Upper lobe of left lung (tissue), 6 donors: ENCODE results near the gene TRAF3. TPM values are rescaled to one million over a fixed set of nuclear protein-coding genes. Genes with fewer than 3 reads are reported as not detected.

Experiments
- ATAC-seq, 2 donors: fragments of 200-7000 bp; cut with Tn5 transposase; one replicate each; pipeline ENCODE4 v1.9.1; 2022; ENCODE audit warnings: mild to moderate bottlenecking in 2 of 2, moderate library complexity in 2 of 2; ENCODE audit not compliant: low FRiP score in 2 of 2
- DNase-seq, 2 donors: peaks; one replicate each; pipeline ENCODE4 v3.0.0-alpha.2; 2019 to 2020
- H3K27ac ChIP-seq, 4 donors: fragments of 200-600 bp; sonication (generic); one replicate each; pipeline ENCODE4 v1.5.1; 2016 to 2019
- H3K27me3 ChIP-seq, 4 donors: fragments of 200-600 bp; sonication (generic); one replicate each; pipeline ENCODE4 v1.5.1; 2017 to 2019
- H3K36me3 ChIP-seq, 4 donors: fragments of 200-600 bp; sonication (generic); one replicate each; pipeline ENCODE4 v1.5.1; 2016 to 2019
- H3K4me1 ChIP-seq, 4 donors: fragments of 200-600 bp; sonication (generic); one replicate each; pipeline ENCODE4 v1.5.1; 2018 to 2019
- H3K4me3 ChIP-seq, 4 donors: fragments of 200-600 bp; sonication (generic); one replicate each; pipeline ENCODE4 v1.5.1; 2017 to 2019; ENCODE audit warnings: mild to moderate bottlenecking in 2 of 4, moderate library complexity in 1 of 4
- H3K9me3 ChIP-seq, 4 donors: fragments of 200-600 bp; sonication (generic); one replicate each; pipeline ENCODE4 v1.5.1; 2018 to 2019
- CTCF ChIP-seq, 6 experiments: fragments of 450-650 bp in 4 of 6; fragments of 200-600 bp in 2 of 6; sonication (generic) in 2 of 6; IDR thresholded peaks; one replicate each; pipeline ENCODE4 v1.5.1; 2016 to 2019; ENCODE audit warnings: antibody characterized with exemption in 6 of 6
- EP300 ChIP-seq, 4 donors: sonication (generic); formaldehyde crosslinking; IDR thresholded peaks; one replicate each; pipeline ENCODE4 v1.5.1; 2017; ENCODE audit warnings: antibody characterized with exemption in 4 of 4, control low read depth in 2 of 4
- POLR2A ChIP-seq, 4 donors: fragments of 450-650 bp; IDR thresholded peaks; one replicate each; pipeline ENCODE4 v1.5.1; 2016 to 2017; ENCODE audit warnings: antibody characterized with exemption in 4 of 4, mild to moderate bottlenecking in 2 of 4
- POLR2AphosphoS5 ChIP-seq, 2 donors: sonication (generic); formaldehyde crosslinking; IDR thresholded peaks; one replicate each; pipeline ENCODE4 v1.5.1; 2017; ENCODE audit warnings: antibody characterized with exemption in 2 of 2
- WGBS, 2 donors: methylation state at CpG; one replicate each; pipeline ENCODE4 v1.1.5; 2017 to 2018; 5-methylcytosine and 5-hydroxymethylcytosine counted together
- small RNA-seq, 4 donors: library from RNA; depleted of rRNA; stranded (forward); fragments of <200 nt; gene quantifications; one replicate each; pipeline ENCODE3, GENCODE V24; 2016
- total RNA-seq, 6 donors: library from RNA; depleted of rRNA in 4 of 6; stranded (reverse); fragments of >200 nt in 4 of 6; gene quantifications; one replicate each; pipeline versions ENCODE4 v1.1.0 to v1.2.1, GENCODE V29; 2016 to 2021
- donor health status: DM: no; HTN: no; CAD: no; lungs with moderate emphysema.
- donor health status: DM: no; HTN: yes; CAD: no; lungs with severe emphysema.

TRAF3 gene
- total RNA-seq, 6 donors from 2014 or later, result 14.7 to 45.4 (median 22.1) TPM

- WGBS, 2 donors, result 83 to 90% methylated on average over 10 of the region's 10 CpGs
- H3K27ac ChIP-seq, result no peak overlapping the region
- H3K4me3 ChIP-seq, result no peak overlapping the region
- no peaks in the 10 kb centered on the region for H3K9me3 ChIP-seq
- H3K27me3 ChIP-seq, result no peaks in the 10 kb centered on the region
- ATAC-seq (no peak), DNase-seq (no peak)
- H3K4me1 ChIP-seq, result no peaks in the 10 kb centered on the region
- TF ChIP-seq CTCF (IDR thresholded peaks at IDR 0.05), result no peak
- no peak for TF ChIP-seq EP300 (IDR thresholded peaks at IDR 0.05)
- no peak for TF ChIP-seq POLR2AphosphoS5 (IDR thresholded peaks at IDR 0.05)
- TF ChIP-seq POLR2A (IDR thresholded peaks at IDR 0.05), result no peak
- peaks cover 22 to 99% (median 83%) of the 10 kb centered on the region in 4 donors for H3K36me3 ChIP-seq
Measured at GRCh38 chr14:102957222-102957621, 180.0 kb downstream of the TRAF3 start.

GRCh38 chr14:102958461-102958860 lies 181.2 kb downstream of the TRAF3 start:
- ATAC-seq (no peak), DNase-seq (no peak)
- Histone ChIP-seq H3K36me3 (peaks cover 25 to 99% (median 81%) of the 10 kb centered on the region in 4 donors), H3K9me3 (no peaks in the 10 kb centered on the region), H3K4me1 (no peaks in the 10 kb centered on the region), H3K27me3 (no peaks in the 10 kb centered on the region), H3K4me3 (no peak overlapping the region), H3K27ac (no peak overlapping the region)
- TF ChIP-seq EP300 (IDR thresholded peaks at IDR 0.05), result no peak
- no peak for TF ChIP-seq CTCF (IDR thresholded peaks at IDR 0.05)
- TF ChIP-seq POLR2A (IDR thresholded peaks at IDR 0.05), result no peak
- TF ChIP-seq POLR2AphosphoS5 (IDR thresholded peaks at IDR 0.05), result no peak
- 96 to 97% methylated on average over 10 of the region's 10 CpGs for WGBS, 2 donors

Small RNAs within 50 kb of the gene (small RNA-seq; reads per million reads assigned to genes)
- gene RNU6-1316P, result 0 reads per million in 4 donors

Other genes with a start within 250 kb of the TRAF3 start
- gene RCOR1, start 184.8 kb upstream of the TRAF3 start, total RNA-seq, result 10 to 100 TPM; 19.8 to 58.7 (median 34.3) TPM
- gene AMN, start 145.2 kb downstream of the TRAF3 start, total RNA-seq, result 10 to 100 TPM; 14.9 to 56.6 (median 31.6) TPM